ENCODE results near the gene BIRC2.
"Not testable (repeated sequence)": the region's sequence is repeated elsewhere in the genome, so short reads cannot be mapped to it uniquely, and the experiment has no call there.

Gene BIRC2

GRCh38 chr11:102317099-102317767 lies 29.8 kb upstream of the BIRC2 start, which contains the start of gene BIRC3:
Gene BIRC3, plus strand, starts transcription at chr11:102317484. Its CDS starts 7,026 bp downstream, at chr11:102324510.
- DNase-seq (ENCODE audit: low spot score in 2 of 2) (peak; percentile 73 to 97), ATAC-seq (peak; percentile 92)
- peaks cover 60% of the 10 kb centered on the region for H3K36me3 Mint-ChIP-seq
- peaks cover 49% of the 10 kb centered on the region for H3K4me1 Mint-ChIP-seq
- peak within 1 kb of the TSS; percentile 93 for H3K4me3 Mint-ChIP-seq
- peak within 1 kb of the TSS; percentile 93 for H3K27ac Mint-ChIP-seq
- H3K9me3 Mint-ChIP-seq = no peaks in the 10 kb centered on the region

GRCh38 chr11:102317768-102318103 lies 29.3 kb upstream of the BIRC2 start:
- ATAC-seq (peak; percentile 0), DNase-seq (ENCODE audit: low spot score in 2 of 2) (no peak)
- H3K4me3 Mint-ChIP-seq = peak overlapping the region; percentile 93
- H3K36me3 Mint-ChIP-seq = peaks cover 65% of the 10 kb centered on the region
- peak overlapping the region; percentile 93 for H3K27ac Mint-ChIP-seq
- H3K9me3 Mint-ChIP-seq = no peaks in the 10 kb centered on the region
- peaks cover 54% of the 10 kb centered on the region for H3K4me1 Mint-ChIP-seq

- Mint-ChIP-seq H3K9me3 (no peaks in the 10 kb centered on the region), H3K27ac (peak overlapping the region; percentile 93), H3K4me1 (peaks cover 52% of the 10 kb centered on the region), H3K4me3 (peak overlapping the region; percentile 93), H3K36me3 (peaks cover 73% of the 10 kb centered on the region)
- peak in 1 of 2 donors; percentile 78 for DNase-seq (ENCODE audit: low spot score in 2 of 2)
- ATAC-seq = peak; percentile 52
Measured at GRCh38 chr11:102318469-102318868, 28.5 kb upstream of the BIRC2 start.

GRCh38 chr11:102319544-102319943 lies 27.5 kb upstream of the BIRC2 start:
- ATAC-seq (no peak), DNase-seq (ENCODE audit: low spot score in 2 of 2) (no peak)
- Mint-ChIP-seq H3K4me1 (peaks cover 46% of the 10 kb centered on the region), H3K4me3 (peak overlapping the region; percentile 93), H3K36me3 (peaks cover 83% of the 10 kb centered on the region), H3K9me3 (no peaks in the 10 kb centered on the region), H3K27ac (peak overlapping the region; percentile 93)

GRCh38 chr11:102320188-102320587 lies 26.8 kb upstream of the BIRC2 start:
- H3K4me1 Mint-ChIP-seq = peaks cover 47% of the 10 kb centered on the region
- H3K9me3 Mint-ChIP-seq = no peaks in the 10 kb centered on the region
- ATAC-seq (no peak), DNase-seq (ENCODE audit: low spot score in 2 of 2) (no peak)
- peaks cover 90% of the 10 kb centered on the region for H3K36me3 Mint-ChIP-seq
- peak overlapping the region; percentile 93 for H3K27ac Mint-ChIP-seq
- peak overlapping the region; percentile 93 for H3K4me3 Mint-ChIP-seq

GRCh38 chr11:102320679-102321078 lies 26.3 kb upstream of the BIRC2 start:
- Mint-ChIP-seq H3K9me3 (no peaks in the 10 kb centered on the region), H3K4me1 (peaks cover 42% of the 10 kb centered on the region), H3K27ac (peak overlapping the region; percentile 93), H3K36me3 (peaks cover 95% of the 10 kb centered on the region), H3K4me3 (peak overlapping the region; percentile 93)
- no peak for ATAC-seq
- DNase-seq (ENCODE audit: low spot score in 2 of 2) = no peak

- ATAC-seq (no peak), DNase-seq (ENCODE audit: low spot score in 2 of 2) (no peak)
- Mint-ChIP-seq H3K27ac (peak overlapping the region; percentile 91), H3K36me3 (peaks cover 100% of the 10 kb centered on the region), H3K4me3 (peak overlapping the region; percentile 93), H3K4me1 (peaks cover 35% of the 10 kb centered on the region), H3K9me3 (no peaks in the 10 kb centered on the region)
Measured at GRCh38 chr11:102322560-102322959, 24.5 kb upstream of the BIRC2 start.

GRCh38 chr11:102323542-102324251 lies 23.3 kb upstream of the BIRC2 start:
- DNase-seq (ENCODE audit: low spot score in 2 of 2) (no peak), ATAC-seq (no peak)
- Mint-ChIP-seq H3K9me3 (no peaks in the 10 kb centered on the region), H3K4me3 (no peak overlapping the region), H3K4me1 (peaks cover 31% of the 10 kb centered on the region), H3K36me3 (peaks cover 100% of the 10 kb centered on the region), H3K27ac (peak overlapping the region; percentile 45)

- H3K27ac Mint-ChIP-seq = no peak overlapping the region
- DNase-seq (ENCODE audit: low spot score in 2 of 2) = no peak
Measured at GRCh38 chr11:102325088-102325487, 21.9 kb upstream of the BIRC2 start.

GRCh38 chr11:102328748-102329147 lies 18.3 kb upstream of the BIRC2 start:
- Mint-ChIP-seq H3K36me3 (peaks cover 100% of the 10 kb centered on the region), H3K9me3 (no peaks in the 10 kb centered on the region), H3K27ac (no peak overlapping the region), H3K4me3 (no peak overlapping the region), H3K4me1 (peaks cover 23% of the 10 kb centered on the region)
- ATAC-seq (no peak), DNase-seq (ENCODE audit: low spot score in 2 of 2) (no peak)

More at GRCh38 chr11:102325088-102325487, 21.9 kb upstream of the BIRC2 start:
- Mint-ChIP-seq H3K4me1 (peaks cover 30% of the 10 kb centered on the region), H3K36me3 (peaks cover 100% of the 10 kb centered on the region), H3K9me3 (no peaks in the 10 kb centered on the region), H3K4me3 (no peak overlapping the region)
- no peak for ATAC-seq

- ATAC-seq (no peak), DNase-seq (ENCODE audit: low spot score in 2 of 2) (no peak)
- H3K27ac Mint-ChIP-seq = peak overlapping the region; percentile 45
- no peaks in the 10 kb centered on the region for H3K9me3 Mint-ChIP-seq
- peaks cover 16% of the 10 kb centered on the region for H3K4me1 Mint-ChIP-seq
- H3K4me3 Mint-ChIP-seq = no peak overlapping the region
- peaks cover 100% of the 10 kb centered on the region for H3K36me3 Mint-ChIP-seq
Measured at GRCh38 chr11:102330231-102330630, 16.8 kb upstream of the BIRC2 start.

GRCh38 chr11:102331341-102331740 lies 15.7 kb upstream of the BIRC2 start:
- no peak for ATAC-seq
- H3K36me3 Mint-ChIP-seq = peaks cover 100% of the 10 kb centered on the region
- H3K27ac Mint-ChIP-seq = peak overlapping the region; percentile 13
- H3K9me3 Mint-ChIP-seq = no peaks in the 10 kb centered on the region
- DNase-seq (ENCODE audit: low spot score in 2 of 2) = no peak
- H3K4me1 Mint-ChIP-seq = peaks cover 16% of the 10 kb centered on the region
- H3K4me3 Mint-ChIP-seq = no peak overlapping the region

- DNase-seq (ENCODE audit: low spot score in 2 of 2) (no peak), ATAC-seq (peak; percentile 89)
- H3K36me3 Mint-ChIP-seq = peaks cover 100% of the 10 kb centered on the region
Measured at GRCh38 chr11:102332611-102332994, 14.4 kb upstream of the BIRC2 start.

GRCh38 chr11:102338479-102339010 lies 8.5 kb upstream of the BIRC2 start:
- peaks cover 42% of the 10 kb centered on the region for H3K4me1 Mint-ChIP-seq
- H3K9me3 Mint-ChIP-seq = no peaks in the 10 kb centered on the region
- peak overlapping the region; percentile 66 for H3K27ac Mint-ChIP-seq
- H3K4me3 Mint-ChIP-seq = no peak overlapping the region
- H3K36me3 Mint-ChIP-seq = peaks cover 63% of the 10 kb centered on the region
- no peak for ATAC-seq
- no peak for DNase-seq (ENCODE audit: low spot score in 2 of 2)

More at GRCh38 chr11:102332611-102332994, 14.4 kb upstream of the BIRC2 start:
- Mint-ChIP-seq H3K4me1 (peaks cover 17% of the 10 kb centered on the region), H3K9me3 (no peaks in the 10 kb centered on the region), H3K27ac (peak overlapping the region; percentile 48), H3K4me3 (no peak overlapping the region)

- not testable (repeated sequence) for DNase-seq (ENCODE audit: low spot score in 2 of 2); H3K27ac Mint-ChIP-seq; H3K4me3 Mint-ChIP-seq; ATAC-seq; H3K9me3 Mint-ChIP-seq
- Mint-ChIP-seq H3K4me1 (peaks cover 49% of the 10 kb centered on the region), H3K36me3 (peaks cover 40% of the 10 kb centered on the region)
Measured at GRCh38 chr11:102341311-102341710, 5.7 kb upstream of the BIRC2 start.
